CD4-positive, alpha-beta T cell (primary cell): Measurements from ENCODE around the gene NLK. TPM values are rescaled to one million over a fixed set of nuclear protein-coding genes. Genes with fewer than 3 reads are reported as not detected.

Experiments
- ATAC-seq: fragments of 200-7000 bp; cut with Tn5 transposase; one replicate; pipeline ENCODE4 v1.10.0; 2022; ENCODE audit warnings: mild to moderate bottlenecking; ENCODE audit not compliant: poor library complexity
- CTCF ChIA-PET: fragments of 350-600 bp; sonication (Branson Sonifier 250); formaldehyde crosslinking; loops from one replicate; lab custom pipeline; 2021; ENCODE audit warnings: antibody characterized with exemption, inconsistent platforms; lab: Charles Lee
- POLR2A ChIA-PET: fragments of 350-600 bp; sonication (Branson Sonifier 250); formaldehyde crosslinking; loops from one replicate; lab custom pipeline; 2021; ENCODE audit warnings: antibody characterized with exemption, inconsistent platforms; lab: Charles Lee
- DNase-seq, 14 experiments: peaks; one replicate each; pipeline ENCODE4 v3.0.0-alpha.2; 2013 to 2020; ENCODE audit warnings: mixed read lengths in 2 of 14
- H3K27ac ChIP-seq, 2 donors: one replicate each; pipeline versions ENCODE4 v1.5.1 to v1.7.0; 2013; ENCODE audit warnings: low read length in 2 of 2, low read depth in 1 of 2, mild to moderate bottlenecking in 1 of 2
- H3K27me3 ChIP-seq, 2 experiments: 1 replicate in 1 of 2; 2 replicates in 1 of 2; pipeline versions ENCODE4 v1.6.1 to v1.7.0; 2013; ENCODE audit warnings: low read length in 2 of 2, control low read depth in 1 of 2, mild to moderate bottlenecking in 1 of 2, moderate library complexity in 1 of 2; ENCODE audit not compliant: insufficient read depth in 2 of 2, control insufficient read depth in 1 of 2
- H3K36me3 ChIP-seq: one replicate; pipeline ENCODE4 v1.6.1; 2013; ENCODE audit warnings: low read length, control low read depth; ENCODE audit not compliant: insufficient read depth
- H3K4me1 ChIP-seq: one replicate; pipeline ENCODE4 v1.6.1; 2013; ENCODE audit warnings: low read length, control low read depth; ENCODE audit not compliant: insufficient read depth
- H3K4me3 ChIP-seq: one replicate; pipeline ENCODE4 v1.5.1; 2013; ENCODE audit warnings: mild to moderate bottlenecking, low read length, moderate library complexity
- H3K9me3 ChIP-seq, 2 experiments: 1 replicate in 1 of 2; 2 replicates in 1 of 2; pipeline versions ENCODE4 v1.6.1 to v1.7.0; 2013; ENCODE audit warnings: low read length in 2 of 2, mild to moderate bottlenecking in 2 of 2, control low read depth in 1 of 2, moderate library complexity in 1 of 2; ENCODE audit not compliant: control insufficient read depth in 1 of 2, insufficient read depth in 1 of 2
- H3K27ac Mint-ChIP-seq: one replicate; pipeline ENCODE4 v1.8.0; 2020; ENCODE audit warnings: mixed read lengths
- H3K27me3 Mint-ChIP-seq: one replicate; pipeline ENCODE4 v1.8.0; 2021; ENCODE audit warnings: mixed read lengths
- H3K36me3 Mint-ChIP-seq: one replicate; pipeline ENCODE4 v1.8.0; 2021; ENCODE audit warnings: low read depth, mixed read lengths
- H3K4me1 Mint-ChIP-seq: one replicate; pipeline ENCODE4 v1.8.0; 2021; ENCODE audit warnings: low read depth, mixed read lengths
- H3K4me3 Mint-ChIP-seq: one replicate; pipeline ENCODE4 v1.8.0; 2020; ENCODE audit warnings: mild to moderate bottlenecking, mixed read lengths
- H3K9me3 Mint-ChIP-seq: one replicate; pipeline ENCODE4 v1.8.0; 2020; ENCODE audit warnings: mixed read lengths
- CTCF ChIP-seq: fragments of 200-600 bp; IDR thresholded peaks from one replicate; pipeline ENCODE4 v1.8.0; 2022; ENCODE audit warnings: antibody characterized with exemption, mild to moderate bottlenecking
- intact Hi-C, 2 experiments: fragments of 100-400 bp; cut with DNase I in 1 of 2; cut with micrococcal nuclease in 1 of 2; formaldehyde crosslinking; loops; one replicate each; pipeline versions ENCODE4 v1.15.1 to v1.9.0; 2023 to 2025; cut with DNase I, micrococcal nuclease
- total RNA-seq, 174 experiments: library from RNA in 2 of 174; stranded (reverse) in 2 of 174; gene quantifications; one replicate each; pipeline ENCODE4 v1.2.3 and lab custom pipeline; 2021 to 2026

NLK gene
- total RNA-seq, 2 experiments from 2014 or later = 6.8 to 7.7 TPM

GRCh38 chr17:28038802-28039201 lies 3.7 kb upstream of the NLK start:
- Mint-ChIP-seq H3K36me3 (peaks cover 7% of the 10 kb centered on the region), H3K27me3 (no peaks in the 10 kb centered on the region), H3K4me1 (peaks cover 32% of the 10 kb centered on the region), H3K4me3 (peak overlapping the region; percentile 44), H3K27ac (no peak overlapping the region), H3K9me3 (no peaks in the 10 kb centered on the region)
- Histone ChIP-seq H3K4me1 (peaks cover 22% of the 10 kb centered on the region), H3K27me3 (no peaks in the 10 kb centered on the region), H3K9me3 (no peaks in the 10 kb centered on the region), H3K27ac (no peak overlapping the region), H3K4me3 (no peak overlapping the region), H3K36me3 (no peaks in the 10 kb centered on the region)
- DNase-seq = no peak
- ATAC-seq = no peak
- CTCF ChIA-PET = no interaction called here
- intact Hi-C loops = loop anchor here in 1 of 2 experiments (2.0 kb wide), 1 partner anchor 142 kb away; no protein-coding TSS in a partner anchor
- POLR2A ChIA-PET = no interaction called here
- no peak for TF ChIP-seq CTCF

- Histone ChIP-seq H3K9me3 (no peaks in the 10 kb centered on the region), H3K4me1 (peaks cover 22% of the 10 kb centered on the region), H3K4me3 (no peak overlapping the region), H3K27ac (no peak overlapping the region), H3K36me3 (no peaks in the 10 kb centered on the region), H3K27me3 (no peaks in the 10 kb centered on the region)
- TF ChIP-seq CTCF = no peak
- Mint-ChIP-seq H3K4me1 (peaks cover 37% of the 10 kb centered on the region), H3K36me3 (peaks cover 7% of the 10 kb centered on the region), H3K9me3 (no peaks in the 10 kb centered on the region), H3K4me3 (peak overlapping the region; percentile 44), H3K27ac (no peak overlapping the region), H3K27me3 (no peaks in the 10 kb centered on the region)
- DNase-seq = no peak
- ChIA-PET POLR2A (no interaction called here), CTCF (no interaction called here)
- ATAC-seq = no peak
- intact Hi-C loops = loop anchor here in 1 of 2 experiments (2.0 kb wide), 1 partner anchor 142 kb away; no protein-coding TSS in a partner anchor
Observed at GRCh38 chr17:28039251-28039650, 3.2 kb upstream of the NLK start.

GRCh38 chr17:28040406-28040805 lies 2.1 kb upstream of the NLK start:
- ChIA-PET POLR2A (interaction anchor here (0.7 to 0.8 kb wide), 2 partner anchors 235 to 604 kb away, joined by 3 read pairs; partner anchors contain the start of gene BLTP2), CTCF (interaction anchor here (0.8 to 1.2 kb wide), 2 partner anchors 8 to 147 kb away, joined by 3 to 7 read pairs; partner anchors contain the start of gene LYRM9)
- no peaks in the 10 kb centered on the region for H3K27me3 Mint-ChIP-seq
- DNase-seq = peak in 1 of 14 experiments; percentile 29
- peak overlapping the region; percentile 84 for H3K4me3 ChIP-seq
- H3K4me1 ChIP-seq = peaks cover 30% of the 10 kb centered on the region
- H3K36me3 ChIP-seq = no peaks in the 10 kb centered on the region
- H3K27ac ChIP-seq = no peak overlapping the region
- TF ChIP-seq CTCF = no peak
- H3K27ac Mint-ChIP-seq = peak overlapping the region; percentile 82
- peak overlapping the region; percentile 72 for H3K4me3 Mint-ChIP-seq
- H3K9me3 ChIP-seq = no peaks in the 10 kb centered on the region
- H3K27me3 ChIP-seq = no peaks in the 10 kb centered on the region
- peaks cover 48% of the 10 kb centered on the region for H3K4me1 Mint-ChIP-seq
- H3K9me3 Mint-ChIP-seq = no peaks in the 10 kb centered on the region
- ATAC-seq = no peak
- H3K36me3 Mint-ChIP-seq = peaks cover 7% of the 10 kb centered on the region
- intact Hi-C loops = loop anchor here (2.0 to 10.0 kb wide), 6 partner anchors 148 to 746 kb away; partner anchors contain the start of genes IFT20 (in 1 of the 2), LYRM9 (in 1 of the 2), NOS2 (in 1 of the 2) and POLDIP2 (in 1 of the 2)
